Keratinocyte (primary cell): ENCODE results near the gene TEX44.

Source experiments
- CTCF ChIP-seq, 3 experiments: IDR thresholded peaks in 1 of 3; conservative IDR thresholded peaks in 1 of 3; optimal IDR thresholded peaks in 1 of 3; 2 replicates in 2 of 3; 3 replicates in 1 of 3; pipeline versions ENCODE3 to v1.5.1; 2011; ENCODE audit warnings: low read length in 3 of 3, mild to moderate bottlenecking in 3 of 3, moderate library complexity in 2 of 3, control low read depth in 1 of 3, inconsistent platforms in 1 of 3; ENCODE audit not compliant: insufficient read depth in 2 of 3; ENCODE audit errors: extremely low read depth in 1 of 3
- EZH2 ChIP-seq: IDR thresholded peaks from one replicate; pipeline ENCODE4 v1.6.1; 2012; ENCODE audit warnings: inconsistent platforms, mild to moderate bottlenecking, low read length, moderate library complexity

GRCh38 chr2:231571661-231572191 lies 20.9 kb upstream of the TEX44 start:
- no peak for TF ChIP-seq CTCF (optimal IDR thresholded peaks at IDR 0.05 in 1 of 3, IDR thresholded peaks at IDR 0.05 in 1 of 3, conservative IDR thresholded peaks at IDR 0.05 in 1 of 3; ENCODE audit: extremely low read depth in 1 of 3, insufficient read depth in 2 of 3, low read length in 3 of 3)
- TF ChIP-seq EZH2, result no peak
